Endothelial cell (in vitro differentiated cells): ENCODE results near the gene MYO18B. TPM values are rescaled to one million over a fixed set of nuclear protein-coding genes. Genes with fewer than 3 reads are reported as not detected.

Source experiments
- DNase-seq: peaks from one replicate; pipeline ENCODE4 v3.0.0; 2021; ENCODE audit warnings: low spot score
- H3K27ac Mint-ChIP-seq: one replicate; pipeline ENCODE4 v1.8.0; 2021; ENCODE audit warnings: mixed read lengths, inconsistent platforms; ENCODE audit not compliant: unreplicated experiment
- H3K27me3 Mint-ChIP-seq: one replicate; pipeline ENCODE4 v1.8.0; 2021; ENCODE audit warnings: mild to moderate bottlenecking, moderate library complexity, mixed read lengths, inconsistent platforms; ENCODE audit not compliant: unreplicated experiment
- H3K36me3 Mint-ChIP-seq: one replicate; pipeline ENCODE4 v1.8.0; 2021; ENCODE audit warnings: mild to moderate bottlenecking, low read depth, mixed read lengths, inconsistent platforms; ENCODE audit not compliant: unreplicated experiment
- H3K4me1 Mint-ChIP-seq: one replicate; pipeline ENCODE4 v1.8.0; 2021; ENCODE audit warnings: mild to moderate bottlenecking, mixed read lengths, inconsistent platforms; ENCODE audit not compliant: unreplicated experiment
- H3K4me3 Mint-ChIP-seq: one replicate; pipeline ENCODE4 v1.8.0; 2021; ENCODE audit warnings: mild to moderate bottlenecking, mixed read lengths, inconsistent platforms; ENCODE audit not compliant: unreplicated experiment
- H3K9me3 Mint-ChIP-seq: one replicate; pipeline ENCODE4 v1.8.0; 2021; ENCODE audit warnings: mixed read lengths, inconsistent platforms; ENCODE audit not compliant: unreplicated experiment
- CTCF ChIP-seq: fragments of 200-600 bp; sonication (generic); IDR thresholded peaks from one replicate; pipeline ENCODE4 v1.5.0; 2021; ENCODE audit warnings: antibody characterized with exemption; ENCODE audit not compliant: unreplicated experiment
- total RNA-seq: library from RNA; stranded (reverse); fragmentation: NEBNext Ultra II Directional; extraction: Animal tissue kit (Norgen Biotek cat#: 25700); gene quantifications from one replicate; pipeline ENCODE4 v1.2.1, GENCODE V29; 2021; ENCODE audit not compliant: unreplicated experiment

Gene MYO18B
- total RNA-seq, 1 donor from 2014 or later: not detected

GRCh38 chr22:25718135-25718840, 23.7 kb upstream of the MYO18B start:
- Mint-ChIP-seq H3K4me3 (no peak overlapping the region), H3K9me3 (no peaks in the 10 kb centered on the region), H3K27ac (no peak overlapping the region), H3K4me1 (no peaks in the 10 kb centered on the region), H3K36me3 (no peaks in the 10 kb centered on the region), H3K27me3 (no peaks in the 10 kb centered on the region)
- TF ChIP-seq CTCF: no peak
- DNase-seq: no peak

GRCh38 chr22:25722223-25722622, 19.8 kb upstream of the MYO18B start:
- Mint-ChIP-seq H3K4me1 (peaks cover 2% of the 10 kb centered on the region), H3K36me3 (no peaks in the 10 kb centered on the region), H3K4me3 (no peak overlapping the region), H3K27ac (no peak overlapping the region), H3K27me3 (no peaks in the 10 kb centered on the region), H3K9me3 (no peaks in the 10 kb centered on the region)
- DNase-seq: no peak
- no peak for TF ChIP-seq CTCF

GRCh38 chr22:25722626-25723025, 19.4 kb upstream of the MYO18B start:
- Mint-ChIP-seq H3K36me3 (no peaks in the 10 kb centered on the region), H3K27ac (no peak overlapping the region), H3K27me3 (no peaks in the 10 kb centered on the region)

GRCh38 chr22:25726241-25726640, 15.7 kb upstream of the MYO18B start:
- TF ChIP-seq CTCF: no peak
- Mint-ChIP-seq H3K9me3 (no peaks in the 10 kb centered on the region), H3K4me3 (no peak overlapping the region), H3K27ac (no peak overlapping the region), H3K27me3 (no peaks in the 10 kb centered on the region), H3K36me3 (no peaks in the 10 kb centered on the region), H3K4me1 (peaks cover 2% of the 10 kb centered on the region)
- DNase-seq: no peak

More at GRCh38 chr22:25722626-25723025, 19.4 kb upstream of the MYO18B start:
- H3K9me3 Mint-ChIP-seq: no peaks in the 10 kb centered on the region
- DNase-seq: no peak
- H3K4me3 Mint-ChIP-seq: no peak overlapping the region
- H3K4me1 Mint-ChIP-seq: peaks cover 2% of the 10 kb centered on the region
- TF ChIP-seq CTCF: no peak

DNA sequence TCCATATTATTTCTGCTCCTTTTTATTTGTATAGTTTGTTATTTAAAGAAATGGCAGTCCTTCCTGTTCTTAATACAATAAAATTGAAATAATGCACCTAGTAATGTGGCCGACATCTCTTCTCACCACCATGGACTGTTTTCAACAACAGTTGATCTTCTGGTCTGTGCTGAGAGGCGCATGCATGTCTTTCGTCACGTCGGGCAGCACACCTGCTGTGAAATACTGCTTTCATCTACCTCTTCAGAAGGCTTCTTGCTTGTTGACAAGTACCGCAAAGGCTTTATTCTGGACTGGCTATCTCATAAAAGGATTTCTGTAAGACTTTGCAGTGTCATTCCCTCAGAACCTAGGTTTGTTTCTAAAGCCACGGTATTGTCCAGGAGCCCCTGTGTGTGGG, 13.9 kb upstream of the MYO18B start:
- no peak for DNase-seq
- H3K27ac Mint-ChIP-seq: no peak overlapping the region
- TF ChIP-seq CTCF: no peak
- no peaks in the 10 kb centered on the region for H3K9me3 Mint-ChIP-seq
- no peak overlapping the region for H3K4me3 Mint-ChIP-seq
- peaks cover 2% of the 10 kb centered on the region for H3K4me1 Mint-ChIP-seq
- H3K36me3 Mint-ChIP-seq: no peaks in the 10 kb centered on the region
- peaks cover 4% of the 10 kb centered on the region for H3K27me3 Mint-ChIP-seq
